HG03457 (cell line): ENCODE measurements around the gene TBC1D4.

Experiments
- ATAC-seq: cut with Tn5 transposase; IDR thresholded peaks from one replicate; pipeline ENCODE4 v1.9.1; 2021; ENCODE audit warnings: moderate number of reproducible peaks; ENCODE audit not compliant: unreplicated experiment

The TBC1D4 gene

GRCh38 chr13:75422028-75422427 lies 59.9 kb downstream of the TBC1D4 start:
- no peak for ATAC-seq

GRCh38 chr13:75421133-75421532 lies 60.8 kb downstream of the TBC1D4 start:
- no peak for ATAC-seq

- no peak for ATAC-seq
Observed at GRCh38 chr13:75419656-75420055, 62.3 kb downstream of the TBC1D4 start.

- ATAC-seq: no peak
Observed at GRCh38 chr13:75418997-75419396, 63.0 kb downstream of the TBC1D4 start.

GRCh38 chr13:75418186-75418843 lies 63.7 kb downstream of the TBC1D4 start:
- no peak for ATAC-seq

- ATAC-seq: no peak
Observed at GRCh38 chr13:75417656-75418055, 64.3 kb downstream of the TBC1D4 start.

- ATAC-seq: no peak
Observed at GRCh38 chr13:75417012-75417384, 65.0 kb downstream of the TBC1D4 start.

GRCh38 chr13:75416327-75417011 lies 65.5 kb downstream of the TBC1D4 start:
- peak; percentile 63 for ATAC-seq

- ATAC-seq: no peak
Observed at GRCh38 chr13:75415694-75416093, 66.3 kb downstream of the TBC1D4 start.

GRCh38 chr13:75415171-75415570 lies 66.8 kb downstream of the TBC1D4 start:
- no peak for ATAC-seq

GRCh38 chr13:75414036-75414827 lies 67.7 kb downstream of the TBC1D4 start:
- ATAC-seq: no peak

GRCh38 chr13:75411924-75412537 lies 69.9 kb downstream of the TBC1D4 start:
- ATAC-seq: no peak

- no peak for ATAC-seq
Observed at GRCh38 chr13:75410207-75410606, 71.8 kb downstream of the TBC1D4 start.

- ATAC-seq: no peak
Observed at GRCh38 chr13:75407998-75408397, 74.0 kb downstream of the TBC1D4 start.

- ATAC-seq: no peak
Observed at GRCh38 chr13:75407473-75407872, 74.5 kb downstream of the TBC1D4 start.

GRCh38 chr13:75405976-75406703 lies 75.8 kb downstream of the TBC1D4 start:
- ATAC-seq: no peak

GRCh38 chr13:75404726-75405125 lies 77.2 kb downstream of the TBC1D4 start:
- ATAC-seq: no peak

GRCh38 chr13:75402787-75403186 lies 79.2 kb downstream of the TBC1D4 start:
- no peak for ATAC-seq

- ATAC-seq: peak; percentile 66
Observed at GRCh38 chr13:75400775-75401174, 81.2 kb downstream of the TBC1D4 start.

GRCh38 chr13:75399879-75400217 lies 82.1 kb downstream of the TBC1D4 start:
- no peak for ATAC-seq
